Measurements from ENCODE around the gene FIG4.

FIG4 gene

GRCh38 chr6:109864050-109864449 is 173.0 kb downstream of the FIG4 start:
- TF ChIP-seq ESRRG (CRISPR knock-in tag; IDR thresholded peaks at IDR 0.05) (no peak), ZNF8 (CRISPR knock-in tag; IDR thresholded peaks at IDR 0.05) (no peak), ZFP3 (CRISPR knock-in tag; IDR thresholded peaks at IDR 0.05) (no peak), ZFP30 (CRISPR knock-in tag; IDR thresholded peaks at IDR 0.05) (no peak), ZNF565 (CRISPR knock-in tag; conservative IDR thresholded peaks at IDR 0.05; ENCODE audit: low read depth) (no peak), PATZ1 (CRISPR knock-in tag; IDR thresholded peaks at IDR 0.05; ENCODE audit: borderline replicate concordance) (no peak), PPARA (CRISPR knock-in tag; IDR thresholded peaks at IDR 0.05; ENCODE audit: borderline replicate concordance) (no peak)
- no peak for ATAC-seq

- no peak for ATAC-seq
- no peak for TF ChIP-seq CSRNP3 (CRISPR knock-in tag; IDR thresholded peaks at IDR 0.05)
- no peak for TF ChIP-seq GLIS3 (CRISPR knock-in tag; IDR thresholded peaks at IDR 0.05)
- no peak for TF ChIP-seq OSR1 (CRISPR knock-in tag; IDR thresholded peaks at IDR 0.05)
- TF ChIP-seq ESRRG (CRISPR knock-in tag; IDR thresholded peaks at IDR 0.05) = no peak
- TF ChIP-seq, protein P1, sequence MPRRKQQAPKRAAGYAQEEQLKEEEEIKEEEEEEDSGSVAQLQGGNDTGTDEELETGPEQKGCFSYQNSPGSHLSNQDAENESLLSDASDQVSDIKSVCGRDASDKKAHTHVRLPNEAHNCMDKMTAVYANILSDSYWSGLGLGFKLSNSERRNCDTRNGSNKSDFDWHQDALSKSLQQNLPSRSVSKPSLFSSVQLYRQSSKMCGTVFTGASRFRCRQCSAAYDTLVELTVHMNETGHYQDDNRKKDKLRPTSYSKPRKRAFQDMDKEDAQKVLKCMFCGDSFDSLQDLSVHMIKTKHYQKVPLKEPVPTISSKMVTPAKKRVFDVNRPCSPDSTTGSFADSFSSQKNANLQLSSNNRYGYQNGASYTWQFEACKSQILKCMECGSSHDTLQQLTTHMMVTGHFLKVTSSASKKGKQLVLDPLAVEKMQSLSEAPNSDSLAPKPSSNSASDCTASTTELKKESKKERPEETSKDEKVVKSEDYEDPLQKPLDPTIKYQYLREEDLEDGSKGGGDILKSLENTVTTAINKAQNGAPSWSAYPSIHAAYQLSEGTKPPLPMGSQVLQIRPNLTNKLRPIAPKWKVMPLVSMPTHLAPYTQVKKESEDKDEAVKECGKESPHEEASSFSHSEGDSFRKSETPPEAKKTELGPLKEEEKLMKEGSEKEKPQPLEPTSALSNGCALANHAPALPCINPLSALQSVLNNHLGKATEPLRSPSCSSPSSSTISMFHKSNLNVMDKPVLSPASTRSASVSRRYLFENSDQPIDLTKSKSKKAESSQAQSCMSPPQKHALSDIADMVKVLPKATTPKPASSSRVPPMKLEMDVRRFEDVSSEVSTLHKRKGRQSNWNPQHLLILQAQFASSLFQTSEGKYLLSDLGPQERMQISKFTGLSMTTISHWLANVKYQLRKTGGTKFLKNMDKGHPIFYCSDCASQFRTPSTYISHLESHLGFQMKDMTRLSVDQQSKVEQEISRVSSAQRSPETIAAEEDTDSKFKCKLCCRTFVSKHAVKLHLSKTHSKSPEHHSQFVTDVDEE (CRISPR knock-in tag; IDR thresholded peaks at IDR 0.05) = no peak
- TF ChIP-seq BACH2 (CRISPR knock-in tag; IDR thresholded peaks at IDR 0.05; ENCODE audit: borderline replicate concordance) = no peak
- no peak for TF ChIP-seq SNAI2 (CRISPR knock-in tag; IDR thresholded peaks at IDR 0.05)
- TF ChIP-seq ZNF565 (CRISPR knock-in tag; conservative IDR thresholded peaks at IDR 0.05; ENCODE audit: low read depth) = no peak
- no peak for TF ChIP-seq ZNF8 (CRISPR knock-in tag; IDR thresholded peaks at IDR 0.05)
- TF ChIP-seq PPARA (CRISPR knock-in tag; IDR thresholded peaks at IDR 0.05; ENCODE audit: borderline replicate concordance) = no peak
- TF ChIP-seq, protein P2, sequence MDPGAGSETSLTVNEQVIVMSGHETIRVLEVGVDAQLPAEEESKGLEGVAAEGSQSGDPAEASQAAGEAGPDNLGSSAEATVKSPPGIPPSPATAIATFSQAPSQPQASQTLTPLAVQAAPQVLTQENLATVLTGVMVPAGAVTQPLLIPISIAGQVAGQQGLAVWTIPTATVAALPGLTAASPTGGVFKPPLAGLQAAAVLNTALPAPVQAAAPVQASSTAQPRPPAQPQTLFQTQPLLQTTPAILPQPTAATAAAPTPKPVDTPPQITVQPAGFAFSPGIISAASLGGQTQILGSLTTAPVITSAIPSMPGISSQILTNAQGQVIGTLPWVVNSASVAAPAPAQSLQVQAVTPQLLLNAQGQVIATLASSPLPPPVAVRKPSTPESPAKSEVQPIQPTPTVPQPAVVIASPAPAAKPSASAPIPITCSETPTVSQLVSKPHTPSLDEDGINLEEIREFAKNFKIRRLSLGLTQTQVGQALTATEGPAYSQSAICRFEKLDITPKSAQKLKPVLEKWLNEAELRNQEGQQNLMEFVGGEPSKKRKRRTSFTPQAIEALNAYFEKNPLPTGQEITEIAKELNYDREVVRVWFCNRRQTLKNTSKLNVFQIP (CRISPR knock-in tag; IDR thresholded peaks at IDR 0.05; ENCODE audit: borderline replicate concordance, low read depth) = no peak
- TF ChIP-seq TOX (CRISPR knock-in tag; IDR thresholded peaks at IDR 0.05; ENCODE audit: borderline replicate concordance) = no peak
- TF ChIP-seq ISL1 (CRISPR knock-in tag; IDR thresholded peaks at IDR 0.05) = no peak
- TF ChIP-seq RARB (CRISPR knock-in tag; IDR thresholded peaks at IDR 0.05) = no peak
- no peak for TF ChIP-seq ZFP30 (CRISPR knock-in tag; IDR thresholded peaks at IDR 0.05)
Measured at GRCh38 chr6:109865968-109866367, 174.9 kb downstream of the FIG4 start.

DNA sequence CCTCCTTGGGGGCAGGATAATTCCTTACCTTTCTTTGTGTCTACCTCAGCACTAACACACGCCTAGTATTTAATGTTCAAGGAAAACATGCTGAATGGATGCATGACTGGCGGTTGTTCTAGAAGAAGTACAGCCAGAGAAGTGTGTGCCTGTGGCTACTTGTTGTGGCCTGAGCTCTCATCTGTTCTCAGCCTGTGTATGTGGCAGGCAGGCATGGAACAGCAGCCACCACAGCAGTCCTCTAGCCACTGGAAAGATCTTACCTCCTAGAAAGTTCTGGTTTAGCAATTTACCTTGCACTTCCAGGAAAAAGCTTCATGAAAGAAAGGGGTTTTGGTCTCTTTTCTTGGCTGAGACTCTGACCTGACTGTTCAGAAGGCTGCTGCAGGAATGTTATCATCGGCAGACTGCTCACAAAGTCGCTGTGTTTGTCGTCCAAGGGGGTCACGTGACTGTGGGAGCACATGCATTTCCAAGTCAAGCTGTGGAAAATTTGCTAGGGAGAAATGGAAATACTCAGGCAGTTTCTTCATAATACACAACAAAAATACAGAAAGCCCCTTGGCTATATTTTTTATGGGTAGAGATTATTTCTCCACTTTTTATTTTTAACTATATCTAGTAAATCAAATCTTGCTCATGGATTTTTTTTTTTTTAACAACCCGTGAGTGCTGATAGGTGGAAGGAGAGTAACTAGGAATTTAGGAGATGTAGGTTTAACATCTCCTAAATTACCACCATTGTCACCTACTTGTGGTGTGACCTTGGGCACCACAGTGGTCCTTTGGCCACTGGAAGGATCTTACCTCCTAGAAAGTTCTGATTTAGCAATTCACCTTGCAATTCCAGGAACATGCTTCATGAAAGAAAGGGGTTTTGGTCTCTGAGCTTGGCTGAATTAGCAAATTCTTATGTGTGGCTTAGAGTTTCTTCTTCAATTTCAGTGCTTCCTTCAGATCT is 176.2 kb downstream of the FIG4 start:
- ATAC-seq = no peak
- TF ChIP-seq CSDC2 (CRISPR knock-in tag; IDR thresholded peaks at IDR 0.05) = no peak
- no peak for TF ChIP-seq CSRNP3 (CRISPR knock-in tag; IDR thresholded peaks at IDR 0.05)
- TF ChIP-seq, protein P3, sequence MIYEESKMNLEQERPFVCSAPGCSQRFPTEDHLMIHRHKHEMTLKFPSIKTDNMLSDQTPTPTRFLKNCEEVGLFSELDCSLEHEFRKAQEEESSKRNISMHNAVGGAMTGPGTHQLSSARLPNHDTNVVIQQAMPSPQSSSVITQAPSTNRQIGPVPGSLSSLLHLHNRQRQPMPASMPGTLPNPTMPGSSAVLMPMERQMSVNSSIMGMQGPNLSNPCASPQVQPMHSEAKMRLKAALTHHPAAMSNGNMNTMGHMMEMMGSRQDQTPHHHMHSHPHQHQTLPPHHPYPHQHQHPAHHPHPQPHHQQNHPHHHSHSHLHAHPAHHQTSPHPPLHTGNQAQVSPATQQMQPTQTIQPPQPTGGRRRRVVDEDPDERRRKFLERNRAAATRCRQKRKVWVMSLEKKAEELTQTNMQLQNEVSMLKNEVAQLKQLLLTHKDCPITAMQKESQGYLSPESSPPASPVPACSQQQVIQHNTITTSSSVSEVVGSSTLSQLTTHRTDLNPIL (CRISPR knock-in tag; IDR thresholded peaks at IDR 0.05; ENCODE audit: low read depth) = no peak
- no peak for TF ChIP-seq SNAI2 (CRISPR knock-in tag; IDR thresholded peaks at IDR 0.05)
- TF ChIP-seq, protein P1 (CRISPR knock-in tag; IDR thresholded peaks at IDR 0.05) = no peak
- TF ChIP-seq ARNTL (CRISPR knock-in tag; IDR thresholded peaks at IDR 0.05; ENCODE audit: borderline replicate concordance, low read depth) = no peak
- TF ChIP-seq, protein P2 (CRISPR knock-in tag; IDR thresholded peaks at IDR 0.05; ENCODE audit: borderline replicate concordance, low read depth) = no peak
